K562 (cell line): ENCODE results near the gene CRB2.

ENCODE experiments used
- ILK ChIP-seq: fragments of 450-650 bp; IDR thresholded peaks from 2 replicates; pipeline ENCODE4 v1.6.1; 2016; ENCODE audit warnings: missing genetic modification characterization, low read depth, mild to moderate bottlenecking, missing compliant biosample characterization, moderate library complexity, borderline replicate concordance
- PATZ1 ChIP-seq: fragments of 250-450 bp; sonication (Bioruptor Pico); IDR thresholded peaks from 2 replicates; pipeline ENCODE4 v1.5.0; 2020; ENCODE audit warnings: mild to moderate bottlenecking, borderline replicate concordance
- POLR2A ChIP-seq: fragments of 450-650 bp; conservative IDR thresholded peaks from 2 replicates; pipeline ENCODE4 v1.6.1; 2016
- ZNF511 ChIP-seq: sonication (generic); formaldehyde crosslinking; IDR thresholded peaks from 2 replicates; pipeline ENCODE4 v1.8.0; 2022; ENCODE audit warnings: mild to moderate bottlenecking, missing genetic modification reagents

GRCh38 chr9:123395276-123395688 lies 39.3 kb downstream of the CRB2 start:
- TF ChIP-seq PATZ1 (no peak), ZNF511 (CRISPR knock-in tag) (no peak), ILK (tag) (no peak), POLR2A (no peak)
